ENCODE results near the gene YAF2.

- TF ChIP-seq, protein P1, sequence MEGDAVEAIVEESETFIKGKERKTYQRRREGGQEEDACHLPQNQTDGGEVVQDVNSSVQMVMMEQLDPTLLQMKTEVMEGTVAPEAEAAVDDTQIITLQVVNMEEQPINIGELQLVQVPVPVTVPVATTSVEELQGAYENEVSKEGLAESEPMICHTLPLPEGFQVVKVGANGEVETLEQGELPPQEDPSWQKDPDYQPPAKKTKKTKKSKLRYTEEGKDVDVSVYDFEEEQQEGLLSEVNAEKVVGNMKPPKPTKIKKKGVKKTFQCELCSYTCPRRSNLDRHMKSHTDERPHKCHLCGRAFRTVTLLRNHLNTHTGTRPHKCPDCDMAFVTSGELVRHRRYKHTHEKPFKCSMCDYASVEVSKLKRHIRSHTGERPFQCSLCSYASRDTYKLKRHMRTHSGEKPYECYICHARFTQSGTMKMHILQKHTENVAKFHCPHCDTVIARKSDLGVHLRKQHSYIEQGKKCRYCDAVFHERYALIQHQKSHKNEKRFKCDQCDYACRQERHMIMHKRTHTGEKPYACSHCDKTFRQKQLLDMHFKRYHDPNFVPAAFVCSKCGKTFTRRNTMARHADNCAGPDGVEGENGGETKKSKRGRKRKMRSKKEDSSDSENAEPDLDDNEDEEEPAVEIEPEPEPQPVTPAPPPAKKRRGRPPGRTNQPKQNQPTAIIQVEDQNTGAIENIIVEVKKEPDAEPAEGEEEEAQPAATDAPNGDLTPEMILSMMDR (IDR thresholded peaks at IDR 0.05), result no peak
- no peak for TF ChIP-seq POLR2A (IDR thresholded peaks at IDR 0.05)
Observed at GRCh38 chr12:42275499-42275898, 37.5 kb upstream of the YAF2 start.

All from body of pancreas (tissue), 4 donors.